NCI-H1105 (cell line): ENCODE data around the gene EDIL3.
"Not testable (repeated sequence)": the region's sequence is repeated elsewhere in the genome, so short reads cannot be mapped to it uniquely, and the experiment has no call there.

Experiments
- DNase-seq: peaks from one replicate; lab custom pipeline; 2025; lab: John Stamatoyannopoulos, UW

EDIL3 gene

GRCh38 chr5:84378961-84379360 is 5.7 kb downstream of the EDIL3 start:
- no peak for DNase-seq

- DNase-seq: no peak
Observed at GRCh38 chr5:84378420-84378819, 6.3 kb downstream of the EDIL3 start.

- DNase-seq: no peak
Observed at GRCh38 chr5:84376346-84376745, 8.3 kb downstream of the EDIL3 start.

- no peak for DNase-seq
Observed at GRCh38 chr5:84374568-84374967, 10.1 kb downstream of the EDIL3 start.

- DNase-seq: no peak
Observed at GRCh38 chr5:84373506-84373905, 11.2 kb downstream of the EDIL3 start.

- DNase-seq: no peak
Observed at GRCh38 chr5:84372066-84372695, 12.5 kb downstream of the EDIL3 start.

GRCh38 chr5:84370176-84370575 is 14.5 kb downstream of the EDIL3 start:
- no peak for DNase-seq

- no peak for DNase-seq
Observed at GRCh38 chr5:84364043-84364442, 20.6 kb downstream of the EDIL3 start.

GRCh38 chr5:84362061-84362720 is 22.5 kb downstream of the EDIL3 start:
- no peak for DNase-seq

- no peak for DNase-seq
Observed at GRCh38 chr5:84361572-84361971, 23.1 kb downstream of the EDIL3 start.

- no peak for DNase-seq
Observed at GRCh38 chr5:84360056-84360455, 24.6 kb downstream of the EDIL3 start.

GRCh38 chr5:84354101-84354500 is 30.6 kb downstream of the EDIL3 start:
- DNase-seq: no peak

GRCh38 chr5:84344788-84345187 is 39.9 kb downstream of the EDIL3 start:
- no peak for DNase-seq

GRCh38 chr5:84343171-84343570 is 41.5 kb downstream of the EDIL3 start:
- DNase-seq: no peak

- no peak for DNase-seq
Observed at GRCh38 chr5:84332106-84332505, 52.6 kb downstream of the EDIL3 start.

GRCh38 chr5:84327591-84327990 is 57.1 kb downstream of the EDIL3 start:
- no peak for DNase-seq

- DNase-seq: no peak
Observed at GRCh38 chr5:84322646-84323045, 62.0 kb downstream of the EDIL3 start.

- DNase-seq: not testable (repeated sequence)
Observed at GRCh38 chr5:84317826-84318225, 66.9 kb downstream of the EDIL3 start.

GRCh38 chr5:84312280-84312679 is 72.4 kb downstream of the EDIL3 start:
- not testable (repeated sequence) for DNase-seq

- DNase-seq: not testable (repeated sequence)
Observed at GRCh38 chr5:84309850-84310249, 74.8 kb downstream of the EDIL3 start.

GRCh38 chr5:84306601-84307000 is 78.1 kb downstream of the EDIL3 start:
- no peak for DNase-seq

GRCh38 chr5:84304599-84304998 is 80.1 kb downstream of the EDIL3 start:
- no peak for DNase-seq

GRCh38 chr5:84303315-84303714 is 81.4 kb downstream of the EDIL3 start:
- no peak for DNase-seq

GRCh38 chr5:84301535-84301934 is 83.1 kb downstream of the EDIL3 start:
- DNase-seq: no peak
